Dermis blood vessel endothelial cell (primary cell): Measurements from ENCODE around the gene ALG12. TPM values are rescaled to one million over a fixed set of nuclear protein-coding genes. Genes with fewer than 3 reads are reported as not detected.

ENCODE experiments used
- DNase-seq: peaks from one replicate; pipeline ENCODE4 v3.0.0; 2010
- total RNA-seq: library from RNA; depleted of rRNA; stranded (reverse); fragments of >200 nt; gene quantifications from 2 replicates; pipeline ENCODE4 v1.2.3, GENCODE V29; 2014

ALG12 gene
- total RNA-seq = 14.6 and 24.7 TPM in 2 replicates

- peak; percentile 99 for DNase-seq
Measured at GRCh38 chr22:49917974-49918910, at the start of gene ALG12, which contains the start of gene CRELD2. Gene ALG12 (minus strand): TSS chr22:49918438. CDS start chr22:49913765, 4,673 bp downstream. Gene CRELD2 (plus strand): TSS chr22:49918634. CDS start chr22:49918770, 136 bp downstream.

DNA sequence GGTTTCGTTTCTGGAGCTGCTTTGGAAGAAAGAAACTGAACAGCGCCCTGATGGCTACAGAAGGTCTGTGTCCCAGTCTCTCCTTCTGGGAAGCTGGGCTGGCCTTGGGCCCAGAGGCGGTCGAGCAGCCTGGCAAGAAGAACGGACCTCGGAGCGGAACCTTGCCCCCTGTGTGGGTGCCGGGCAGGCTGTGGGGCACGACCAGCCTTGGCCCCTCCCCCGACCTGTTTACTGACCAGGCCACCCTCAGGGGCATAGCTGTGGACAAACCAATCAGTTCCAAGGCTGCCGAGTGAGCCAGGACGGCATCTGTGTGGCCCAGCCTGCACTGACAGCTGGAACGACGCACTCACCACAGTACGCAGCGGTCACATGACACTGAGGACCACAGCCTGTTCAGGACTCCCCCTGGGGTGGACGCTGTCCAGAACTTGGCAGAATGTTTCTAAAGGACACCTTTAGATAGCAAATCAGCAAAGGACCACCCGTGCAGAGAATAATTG, 49.5 kb upstream of the ALG12 start:
- DNase-seq = peak; percentile 33

GRCh38 chr22:49966774-49967705, 48.8 kb upstream of the ALG12 start:
- peak; percentile 39 for DNase-seq

DNA sequence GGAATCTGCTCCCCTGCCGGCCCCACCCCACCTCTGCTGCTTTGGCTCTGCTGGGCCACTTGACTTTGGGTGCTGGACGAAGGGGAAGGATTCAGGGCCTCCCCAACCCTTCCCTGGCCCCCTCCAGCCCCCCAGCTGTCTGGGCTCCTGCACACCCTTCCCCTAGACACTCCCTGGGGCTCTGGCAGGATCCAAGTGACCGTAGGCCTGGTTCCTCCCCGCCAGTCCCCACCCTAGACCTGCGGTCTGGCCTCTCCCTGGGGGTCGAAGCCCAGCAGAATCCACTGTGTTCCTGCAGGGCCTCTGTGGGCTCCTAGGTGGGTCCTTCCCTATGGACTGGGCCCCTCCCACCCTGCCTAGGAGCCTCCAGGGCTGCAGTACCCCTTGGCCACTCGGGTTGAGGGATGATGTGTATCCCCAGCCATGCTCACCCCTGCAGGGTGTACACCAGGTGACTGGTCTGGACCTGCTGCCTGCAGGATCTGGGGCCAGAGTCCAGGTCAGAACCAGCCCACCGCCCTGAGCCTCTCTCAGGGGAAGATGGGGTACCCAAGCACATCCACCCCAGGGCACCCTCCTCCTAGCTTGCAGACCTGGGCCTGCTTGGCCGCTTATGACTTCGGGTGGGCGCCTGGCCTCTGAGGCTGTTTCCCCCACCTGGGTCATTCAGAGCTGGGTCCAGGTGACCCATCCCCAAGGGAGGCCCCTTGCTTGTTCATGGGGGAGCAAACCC, 48.0 kb upstream of the ALG12 start:
- DNase-seq = no peak

GRCh38 chr22:49965091-49966040, 47.1 kb upstream of the ALG12 start:
- no peak for DNase-seq

DNA sequence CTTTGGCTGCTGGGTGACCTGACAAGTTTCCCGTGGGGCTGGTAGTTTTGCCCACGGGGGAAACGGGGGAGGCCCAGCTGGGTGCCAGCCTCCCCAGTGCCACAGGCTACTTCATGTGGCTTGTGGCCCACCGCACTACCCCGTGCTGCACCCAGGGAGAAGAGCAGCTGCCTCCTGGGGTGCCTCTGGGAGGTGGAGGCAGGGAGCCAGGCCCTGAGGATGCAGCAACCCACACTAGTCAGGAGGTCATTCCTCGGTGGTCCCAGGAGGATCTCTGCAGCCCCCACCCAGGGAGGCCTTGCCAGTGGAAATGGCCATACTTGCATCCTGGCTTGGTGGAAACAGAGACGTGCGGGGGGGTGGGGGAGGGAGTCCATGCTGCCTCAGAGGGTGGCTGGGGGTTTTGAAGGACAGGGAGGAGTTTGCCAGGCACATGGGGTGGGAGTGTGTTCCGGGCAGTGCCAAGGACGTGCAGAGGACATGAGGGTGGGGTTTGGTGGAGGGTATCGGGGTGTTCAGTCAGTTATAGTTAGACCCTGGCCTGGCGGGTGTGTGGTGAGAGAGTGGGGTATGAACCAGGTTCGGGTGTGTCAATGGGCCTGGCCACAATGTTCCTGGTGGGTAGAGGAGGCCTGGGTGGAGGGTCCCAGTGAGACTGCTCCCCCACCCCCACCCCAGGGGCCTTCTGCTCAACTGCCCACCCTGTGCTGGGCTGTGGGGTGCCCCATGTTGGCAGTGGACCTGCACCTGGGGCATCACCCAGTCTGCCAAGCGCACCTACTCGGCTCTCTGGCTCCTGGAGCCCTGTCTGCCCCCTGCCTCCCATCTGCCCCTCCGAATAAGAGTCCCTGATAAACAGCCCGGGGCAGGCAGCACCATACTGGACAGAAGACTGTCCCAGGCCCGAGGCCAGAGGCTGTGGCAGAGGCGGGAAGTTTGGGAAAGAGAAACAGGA, 46.2 kb upstream of the ALG12 start:
- no peak for DNase-seq

GRCh38 chr22:49963647-49964026, 45.4 kb upstream of the ALG12 start:
- DNase-seq = no peak

- peak; percentile 37 for DNase-seq
Measured at GRCh38 chr22:49962751-49963646, 44.8 kb upstream of the ALG12 start.

DNA sequence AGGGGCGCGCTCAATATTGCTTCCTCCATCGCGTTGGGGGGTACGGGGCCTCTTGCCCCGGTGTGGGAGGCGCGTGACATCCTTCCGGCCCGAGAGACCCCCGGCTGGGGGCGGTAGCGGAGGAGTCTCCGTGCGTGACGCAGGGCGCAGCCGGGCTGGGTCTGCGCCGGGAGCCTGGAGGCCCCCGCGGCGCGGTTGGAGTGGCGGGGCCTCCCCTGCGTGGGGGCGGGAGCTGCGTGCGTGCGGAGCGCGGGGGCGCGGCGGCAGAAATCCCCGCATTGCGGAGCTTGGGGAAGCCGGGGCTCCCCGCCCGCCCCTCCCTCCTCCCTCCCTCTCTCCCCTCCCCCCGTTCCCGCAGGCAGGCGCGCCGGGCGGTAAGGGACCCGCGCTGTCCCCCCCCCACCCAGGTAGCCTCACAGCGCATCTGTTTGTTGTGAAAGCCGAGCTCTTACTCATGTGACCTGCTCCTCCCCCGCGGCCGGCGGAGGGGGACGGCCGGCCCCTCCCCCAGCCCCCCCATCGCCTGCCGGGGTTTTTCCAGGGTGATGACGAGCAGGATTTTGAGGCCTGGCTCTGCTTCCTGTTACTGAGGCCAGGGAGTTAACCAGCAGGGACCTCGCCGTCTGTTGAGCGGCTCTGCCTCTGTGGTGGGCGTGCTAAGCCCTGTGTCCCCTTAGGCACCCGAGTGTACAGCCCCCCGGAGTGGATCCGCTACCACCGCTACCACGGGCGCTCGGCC, 43.9 kb upstream of the ALG12 start:
- DNase-seq = peak; percentile 95

GRCh38 chr22:49961601-49962011, 43.4 kb upstream of the ALG12 start:
- DNase-seq = peak; percentile 37

GRCh38 chr22:49961005-49961600, 42.9 kb upstream of the ALG12 start:
- peak; percentile 54 for DNase-seq

GRCh38 chr22:49960159-49961004, 42.1 kb upstream of the ALG12 start, which contains the start of gene PIM3:
Gene PIM3 (plus strand): TSS chr22:49960772. CDS start chr22:49960948, 176 bp downstream.
- DNase-seq = peak; percentile 98

- DNase-seq = peak; percentile 21
Measured at GRCh38 chr22:49959782-49960158, 41.5 kb upstream of the ALG12 start.

GRCh38 chr22:49958931-49959781, 40.9 kb upstream of the ALG12 start:
- no peak for DNase-seq

GRCh38 chr22:49958366-49958921, 40.2 kb upstream of the ALG12 start:
- no peak for DNase-seq
